ENCODE measurements around the gene LAMA3. TPM values are rescaled to one million over a fixed set of nuclear protein-coding genes. Genes with fewer than 3 reads are reported as not detected.

The LAMA3 gene
- total and polyA plus RNA-seq, 2 of the 13 experiments (the other 11 are each of a cell fraction or from before 2014, with no cell fraction given) = 0.45 to 2.2 TPM

GRCh38 chr18:23723121-23723520, 33.9 kb downstream of the LAMA3 start:
- ATAC-seq = no peak
- Histone ChIP-seq H3K4me2 (ENCODE audit: low read depth, low read length) (no peak overlapping the region), H3K4me1 (ENCODE audit: insufficient read depth, low read length) (peaks cover 5% of the 10 kb centered on the region; the same call in 1 of the 2 replicates), H3K4me3 (replicated peaks in 1 of 3; ENCODE audit: insufficient read depth in 1 of 3, low read depth in 2 of 3, low read length in 3 of 3) (no peak overlapping the region), H3K27me3 (ENCODE audit: control insufficient read depth in 1 of 2, insufficient read depth in 2 of 2, low read length in 2 of 2) (no peaks in the 10 kb centered on the region), H3K9ac (ENCODE audit: insufficient read depth, low read depth, low read length) (no peak overlapping the region), H3K79me2 (ENCODE audit: insufficient read depth, low read length) (no peaks in the 10 kb centered on the region), H3K9me3 (ENCODE audit: low read length) (no peaks in the 10 kb centered on the region), H4K20me1 (ENCODE audit: insufficient read depth, low read length) (no peaks in the 10 kb centered on the region), H3K27ac (ENCODE audit: extremely low read length, insufficient read depth, low read length) (no peak overlapping the region), H2AFZ (ENCODE audit: low read length) (no peak overlapping the region), H3K36me3 (replicated peaks in 1 of 2; ENCODE audit: control insufficient read depth in 1 of 2, insufficient read depth in 2 of 2, low read length in 2 of 2) (no peaks in the 10 kb centered on the region)
- no peak for FAIRE-seq
- ChIA-PET CTCF (ENCODE audit: low intra/inter-chr PET ratio, low total read pairs) (no interaction called here), POLR2A (no interaction called here)
- in situ Hi-C loops (cut with HindIII; ENCODE audit: extremely low pct_ligation_motif_present, low pct_unique_long_range_greater_than_20kb) (no loop called here), intact Hi-C loops (cut with micrococcal nuclease; ENCODE audit: unreplicated experiment) (no loop called here)
- TF ChIP-seq ZIK1 (CRISPR knock-in tag; IDR thresholded peaks at IDR 0.05; ENCODE audit: borderline replicate concordance, low read depth) (no peak), ZNF710 (CRISPR knock-in tag; IDR thresholded peaks at IDR 0.05; ENCODE audit: borderline replicate concordance) (no peak), SP4 (CRISPR knock-in tag; IDR thresholded peaks at IDR 0.05) (no peak), ESRRA (CRISPR knock-in tag; IDR thresholded peaks at IDR 0.05; ENCODE audit: low read depth) (no peak), STAT5B (CRISPR knock-in tag; IDR thresholded peaks at IDR 0.05) (no peak), ZNF224 (CRISPR knock-in tag; IDR thresholded peaks at IDR 0.05) (no peak), SOX13 (IDR thresholded peaks at IDR 0.05) (no peak), SOX13 (CRISPR knock-in tag; conservative IDR thresholded peaks at IDR 0.05 in 1 of 2, IDR thresholded peaks at IDR 0.05 in 1 of 2) (no peak), SP5 (CRISPR knock-in tag; IDR thresholded peaks at IDR 0.05; ENCODE audit: borderline replicate concordance, low read depth) (no peak)
- 3% methylated on average over 2 of the region's 2 CpGs for WGBS (ENCODE audit: low lambda C conversion rate)
- DNase-seq (ENCODE audit: low spot score) = no peak
- no TSS peak for BruUV-seq (replicated peaks)
